SK-N-MC (cell line): Measurements from ENCODE around the gene ZNF521.

ENCODE experiments used
- EZH2 ChIP-seq: fragments of 200-600 bp; sonication (generic); IDR thresholded peaks from one replicate; pipeline ENCODE4 v1.6.1; 2017; ENCODE audit warnings: antibody characterized with exemption
- POLR2AphosphoS5 ChIP-seq: IDR thresholded peaks from 2 replicates; pipeline ENCODE4 v1.6.1; 2012; ENCODE audit warnings: mild to moderate bottlenecking, low read depth, low read length, borderline replicate concordance

DNA sequence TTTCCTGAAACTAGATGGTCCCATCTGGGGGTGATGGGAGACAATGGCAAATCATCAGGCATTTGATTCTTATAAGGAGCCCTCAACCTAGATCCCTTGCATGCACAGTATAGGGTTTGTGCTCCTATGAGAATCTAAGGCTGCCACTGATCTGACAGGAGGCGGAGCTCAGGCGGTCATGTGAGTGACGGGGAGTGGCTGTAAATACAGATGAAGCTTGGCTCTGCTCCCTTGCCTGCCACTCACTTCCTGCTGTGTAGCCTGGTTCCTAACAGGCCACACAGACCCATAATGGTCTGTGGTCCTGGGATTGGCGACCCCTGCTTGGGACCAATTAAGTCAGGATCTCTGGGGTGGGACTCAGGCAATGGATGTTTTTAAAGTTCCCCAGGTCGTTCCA is 293.4 kb downstream of the ZNF521 start:
- TF ChIP-seq EZH2, result no peak
- no peak for TF ChIP-seq POLR2AphosphoS5
